ENCODE measurements around the gene XPR1. TPM values are rescaled to one million over a fixed set of nuclear protein-coding genes. Genes with fewer than 3 reads are reported as not detected.

The XPR1 gene
- total RNA-seq, 1 donor from 2014 or later, result 12.0 TPM

DNA sequence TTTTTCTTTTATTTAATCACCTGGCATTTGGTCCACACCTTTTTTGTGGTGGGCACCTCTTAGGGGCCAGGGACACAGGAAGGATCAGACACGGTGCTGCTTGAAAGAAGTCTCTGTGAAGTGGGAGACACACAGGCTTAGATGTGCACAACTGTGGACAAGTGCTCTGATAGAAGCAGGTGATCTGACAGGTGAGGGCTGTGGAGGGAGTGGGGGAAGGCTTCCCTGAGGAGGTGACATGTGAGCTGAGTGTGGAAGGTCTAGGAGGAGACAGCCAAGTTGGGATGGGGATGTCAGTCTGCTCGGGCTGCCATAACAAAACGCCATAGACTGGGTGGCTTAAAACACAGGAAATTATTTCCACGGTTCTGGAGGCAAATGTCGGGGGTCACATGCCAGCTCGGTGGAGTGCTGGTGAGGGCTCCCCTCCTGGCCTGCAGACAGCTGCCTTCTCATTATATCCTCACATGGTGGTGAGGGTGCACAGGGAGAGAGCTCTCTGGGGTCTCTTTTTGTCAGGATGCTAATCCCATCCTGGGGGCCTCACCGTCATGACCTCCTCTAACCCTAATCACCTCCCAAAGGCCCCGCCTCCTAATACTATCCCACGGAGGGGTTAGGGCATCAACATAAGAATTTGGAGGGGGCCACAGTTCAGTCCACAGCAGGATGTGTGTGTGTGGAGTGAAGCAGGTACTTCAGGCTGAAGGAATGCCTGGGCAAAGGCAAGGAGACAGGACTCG is 275.7 kb downstream of the XPR1 start:
- no peak overlapping the region for H3K4me3 ChIP-seq
- no peaks in the 10 kb centered on the region for H3K9me3 ChIP-seq
- DNase-seq (ENCODE audit: extremely low spot score in 2 of 2), result peak in 1 of 2 donors; percentile 80
- H3K4me1 ChIP-seq, result peaks cover 11% of the 10 kb centered on the region
- no peak for TF ChIP-seq CTCF (IDR thresholded peaks at IDR 0.05)
- no peak for TF ChIP-seq POLR2AphosphoS5 (IDR thresholded peaks at IDR 0.05; ENCODE audit: insufficient read depth in 1 of 2, low read depth in 1 of 2)
- no peak for TF ChIP-seq POLR2A (IDR thresholded peaks at IDR 0.05)
- no peaks in the 10 kb centered on the region for H3K27me3 ChIP-seq
- intact Hi-C loops (cut with DNase I), result no loop called here
- H3K27ac ChIP-seq, result no peak overlapping the region
- H3K36me3 ChIP-seq, result no peaks in the 10 kb centered on the region

DNA sequence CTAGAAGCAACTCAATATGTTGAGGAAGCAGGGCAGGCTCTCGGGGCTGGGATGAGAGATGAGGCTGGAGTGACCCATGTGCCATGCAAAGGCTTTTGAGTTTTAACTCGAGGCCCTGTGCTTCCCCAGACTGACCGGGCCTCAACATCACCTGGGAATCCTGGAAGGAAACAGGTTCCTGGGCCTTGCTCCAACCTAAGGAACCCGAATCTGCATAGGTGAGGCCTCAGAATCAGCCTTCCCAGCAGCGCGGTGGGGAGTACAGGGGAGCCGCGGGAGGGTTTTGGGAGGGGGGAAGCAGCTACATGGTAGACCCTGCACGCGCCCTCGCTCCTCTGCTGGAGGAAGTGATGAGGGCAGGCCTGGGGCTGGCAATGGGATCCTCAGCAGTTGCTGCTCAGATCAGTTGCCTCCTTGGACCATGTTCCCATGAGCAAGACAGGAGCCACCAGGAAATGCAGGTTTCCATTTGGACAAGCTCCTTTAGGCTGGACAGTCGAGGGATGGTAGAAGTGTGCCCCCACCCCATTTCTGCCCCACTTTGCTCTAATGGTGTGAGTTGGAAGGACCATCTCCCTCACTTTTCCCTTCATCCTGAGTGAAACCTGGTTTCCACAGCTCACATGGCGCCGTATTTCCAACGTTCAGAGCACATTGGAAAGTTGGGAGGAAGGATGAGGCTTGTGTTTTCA is 276.4 kb downstream of the XPR1 start:
- intact Hi-C loops (cut with DNase I), result no loop called here
- Histone ChIP-seq H3K27ac (no peak overlapping the region), H3K36me3 (no peaks in the 10 kb centered on the region), H3K4me1 (peaks cover 11% of the 10 kb centered on the region), H3K27me3 (no peaks in the 10 kb centered on the region), H3K4me3 (no peak overlapping the region), H3K9me3 (no peaks in the 10 kb centered on the region)
- peak; percentile 67 to 79 for DNase-seq (ENCODE audit: extremely low spot score in 2 of 2)
- no peak for TF ChIP-seq POLR2AphosphoS5 (IDR thresholded peaks at IDR 0.05; ENCODE audit: insufficient read depth in 1 of 2, low read depth in 1 of 2)
- no peak for TF ChIP-seq POLR2A (IDR thresholded peaks at IDR 0.05)
- TF ChIP-seq CTCF (IDR thresholded peaks at IDR 0.05), result no peak

DNA sequence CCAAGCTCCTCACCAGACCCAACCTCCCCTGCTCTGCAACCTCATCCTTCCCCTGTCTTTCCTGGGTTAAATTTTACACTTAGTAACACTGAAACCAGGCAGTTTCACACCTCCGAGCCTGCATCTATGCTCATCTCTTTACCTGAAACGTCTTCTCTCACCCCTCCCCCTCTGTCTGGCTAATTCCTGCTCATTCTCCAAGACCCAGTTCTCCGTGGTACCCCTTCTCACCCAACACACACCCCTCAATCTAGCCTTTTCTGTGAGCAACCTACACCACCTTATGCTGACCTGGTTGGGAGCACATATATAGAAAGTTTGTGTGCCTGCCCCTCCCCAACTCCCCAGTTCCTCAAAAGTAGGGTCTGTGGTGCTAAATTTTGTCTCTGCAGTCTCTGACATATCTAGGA is 277.2 kb downstream of the XPR1 start:
- H3K27me3 ChIP-seq, result no peaks in the 10 kb centered on the region
- no peaks in the 10 kb centered on the region for H3K36me3 ChIP-seq
- H3K4me3 ChIP-seq, result no peak overlapping the region
- intact Hi-C loops (cut with DNase I), result no loop called here
- no peaks in the 10 kb centered on the region for H3K9me3 ChIP-seq
- no peak overlapping the region for H3K27ac ChIP-seq
- TF ChIP-seq POLR2AphosphoS5 (IDR thresholded peaks at IDR 0.05; ENCODE audit: insufficient read depth in 1 of 2, low read depth in 1 of 2) (no peak), CTCF (IDR thresholded peaks at IDR 0.05) (no peak), POLR2A (IDR thresholded peaks at IDR 0.05) (no peak)
- no peak for DNase-seq (ENCODE audit: extremely low spot score in 2 of 2)
- H3K4me1 ChIP-seq, result peaks cover 16% of the 10 kb centered on the region

- H3K9me3 ChIP-seq, result no peaks in the 10 kb centered on the region
- TF ChIP-seq POLR2A (IDR thresholded peaks at IDR 0.05) (no peak), POLR2AphosphoS5 (IDR thresholded peaks at IDR 0.05; ENCODE audit: insufficient read depth in 1 of 2, low read depth in 1 of 2) (no peak), CTCF (IDR thresholded peaks at IDR 0.05) (no peak)
- intact Hi-C loops (cut with DNase I), result no loop called here
Measured at GRCh38 chr1:180909462-180909976, 277.7 kb downstream of the XPR1 start.

More at GRCh38 chr1:180909462-180909976, 277.7 kb downstream of the XPR1 start:
- Histone ChIP-seq H3K4me3 (no peak overlapping the region), H3K27ac (no peak overlapping the region), H3K4me1 (peaks cover 21% of the 10 kb centered on the region), H3K27me3 (no peaks in the 10 kb centered on the region), H3K36me3 (no peaks in the 10 kb centered on the region)
- DNase-seq (ENCODE audit: extremely low spot score in 2 of 2), result no peak
